CD4-positive, alpha-beta memory T cell (primary cell): ENCODE data around the gene CAPZB. TPM values are rescaled to one million over a fixed set of nuclear protein-coding genes. Genes with fewer than 3 reads are reported as not detected.
A peak's percentile ranks its signal among the peaks of the same experiment; 100 is the strongest.

Experiments
- CTCF ChIA-PET: fragments of 350-600 bp; sonication (Branson Sonifier 250); formaldehyde crosslinking; loops from one replicate; lab custom pipeline; 2021; ENCODE audit warnings: inconsistent platforms; ENCODE audit not compliant: partially characterized antibody; lab: Charles Lee
- POLR2A ChIA-PET: fragments of 350-600 bp; sonication (Branson Sonifier 250); formaldehyde crosslinking; loops from one replicate; lab custom pipeline; 2021; ENCODE audit not compliant: partially characterized antibody; lab: Charles Lee
- DNase-seq, 5 donors: peaks; one replicate each; pipeline versions ENCODE4 v3.0.0 to v3.0.0-alpha.2; 2020 to 2022; ENCODE audit warnings: mixed read lengths in 1 of 5
- H3K27ac ChIP-seq: one replicate; pipeline ENCODE4 v1.7.0; 2013; ENCODE audit warnings: low read depth, low read length
- H3K27me3 ChIP-seq: 2 replicates; pipeline ENCODE4 v1.7.0; 2013; ENCODE audit warnings: mild to moderate bottlenecking, low read length, moderate library complexity; ENCODE audit not compliant: insufficient read depth
- H3K36me3 ChIP-seq: 2 replicates; pipeline ENCODE4 v1.7.0; 2013; ENCODE audit warnings: mild to moderate bottlenecking, low read length, moderate library complexity; ENCODE audit not compliant: insufficient read depth
- H3K4me1 ChIP-seq: 2 replicates; pipeline ENCODE4 v1.7.0; 2013; ENCODE audit warnings: mild to moderate bottlenecking, low read length, moderate library complexity; ENCODE audit not compliant: insufficient read depth
- H3K4me3 ChIP-seq, 2 donors: one replicate each; pipeline ENCODE4 v1.7.0; 2013; ENCODE audit warnings: low read length in 2 of 2, mild to moderate bottlenecking in 1 of 2
- H3K9me3 ChIP-seq, 2 donors: one replicate each; pipeline ENCODE4 v1.7.0; 2013; ENCODE audit warnings: low read length in 2 of 2, control low read depth in 1 of 2; ENCODE audit not compliant: control insufficient read depth in 1 of 2
- H3K27ac Mint-ChIP-seq, 7 donors: one replicate each; pipeline ENCODE4 v1.8.0; 2020 to 2021; ENCODE audit warnings: mixed read lengths in 7 of 7, mild to moderate bottlenecking in 6 of 7, inconsistent platforms in 3 of 7, moderate library complexity in 3 of 7
- H3K27me3 Mint-ChIP-seq, 2 donors: one replicate each; pipeline ENCODE4 v1.8.0; 2020 to 2021; ENCODE audit warnings: mixed read lengths in 2 of 2
- H3K36me3 Mint-ChIP-seq, 2 donors: one replicate each; pipeline ENCODE4 v1.8.0; 2020 to 2021; ENCODE audit warnings: mixed read lengths in 2 of 2, inconsistent platforms in 1 of 2, mild to moderate bottlenecking in 1 of 2
- H3K4me1 Mint-ChIP-seq, 4 donors: one replicate each; pipeline ENCODE4 v1.8.0; 2020 to 2021; ENCODE audit warnings: mixed read lengths in 4 of 4, mild to moderate bottlenecking in 1 of 4
- H3K4me3 Mint-ChIP-seq, 8 donors: one replicate each; pipeline ENCODE4 v1.8.0; 2020 to 2021; ENCODE audit warnings: mixed read lengths in 8 of 8, mild to moderate bottlenecking in 7 of 8, moderate library complexity in 6 of 8, inconsistent platforms in 3 of 8
- H3K9me3 Mint-ChIP-seq, 8 donors: one replicate each; pipeline ENCODE4 v1.8.0; 2020 to 2021; ENCODE audit warnings: mixed read lengths in 8 of 8, mild to moderate bottlenecking in 5 of 8, inconsistent platforms in 3 of 8, moderate library complexity in 1 of 8
- intact Hi-C: fragments of 100-400 bp; cut with micrococcal nuclease; formaldehyde crosslinking; loops from one replicate; pipeline ENCODE4 v1.15.1; 2023
- polyA plus RNA-seq, 2 donors: library from polyadenylated mRNA; unstranded; fragments of 300-500 nt; fragmentation: Illumina TruSeq; gene quantifications; one replicate each; pipeline ENCODE4 v1.2.3, GENCODE V29; 2021
- total RNA-seq, 2 experiments: library from RNA; stranded (reverse); gene quantifications; one replicate each; pipeline ENCODE4 v1.2.3, GENCODE V29; 2021

CAPZB gene
- total and polyA plus RNA-seq, 4 experiments from 2014 or later, result 244 to 602 (median 346) TPM

- CTCF ChIA-PET, result interaction anchor here (0.7 to 4.1 kb wide), 12 partner anchors 14 to 269 kb away, joined by 3 to 53 read pairs (median 3); partner anchors contain the start of gene CAPZB
- H3K4me1 Mint-ChIP-seq, result peaks cover 59 to 97% (median 81%) of the 10 kb centered on the region in 4 donors
- Histone ChIP-seq H3K4me3 (no peak overlapping the region), H3K36me3 (peaks cover 8% of the 10 kb centered on the region), H3K4me1 (peaks cover 91% of the 10 kb centered on the region), H3K27ac (peak overlapping the region; percentile 64), H3K9me3 (no peaks in the 10 kb centered on the region), H3K27me3 (no peaks in the 10 kb centered on the region)
- H3K4me3 Mint-ChIP-seq, result peak overlapping the region in 7 of 8 donors; percentile 84 to 94 (median 88)
- H3K36me3 Mint-ChIP-seq, result peaks cover 0 to 30% of the 10 kb centered on the region in 2 donors
- DNase-seq, result no peak
- H3K27me3 Mint-ChIP-seq, result no peaks in the 10 kb centered on the region
- peaks cover 0 to 3% (median 0%) of the 10 kb centered on the region in 8 donors for H3K9me3 Mint-ChIP-seq
- peak overlapping the region; percentile 92 to 99 (median 96) for H3K27ac Mint-ChIP-seq
- POLR2A ChIA-PET, result interaction anchor here (0.6 to 3.0 kb wide), 8 partner anchors 76 to 465 kb away, joined by 3 to 23 read pairs (median 8); partner anchors contain the start of gene CAPZB
- intact Hi-C loops, result no loop called here
Measured at GRCh38 chr1:19392221-19392620, 93.1 kb downstream of the CAPZB start.

GRCh38 chr1:19391596-19391981, 93.8 kb downstream of the CAPZB start:
- H3K4me3 ChIP-seq, result peak overlapping the region; percentile 34 to 46
- no peaks in the 10 kb centered on the region for H3K27me3 ChIP-seq
- no peaks in the 10 kb centered on the region for H3K27me3 Mint-ChIP-seq
- peaks cover 56 to 98% (median 81%) of the 10 kb centered on the region in 4 donors for H3K4me1 Mint-ChIP-seq
- H3K36me3 ChIP-seq, result peaks cover 8% of the 10 kb centered on the region
- ChIA-PET POLR2A (interaction anchor here (0.6 to 3.0 kb wide), 15 partner anchors 10 to 317 kb away, joined by 3 to 23 read pairs (median 6); partner anchors contain the start of genes CAPZB, EMC1 and MRTO4), CTCF (interaction anchor here (0.6 to 4.1 kb wide), 21 partner anchors 8 to 271 kb away, joined by 3 to 53 read pairs (median 4); partner anchors contain the start of gene CAPZB)
- intact Hi-C loops, result loop anchor here (1.0 to 2.0 kb wide), 5 partner anchors 77 to 262 kb away; no protein-coding TSS in a partner anchor
- H3K4me3 Mint-ChIP-seq, result peak overlapping the region; percentile 84 to 94 (median 87)
- peak overlapping the region; percentile 92 to 99 (median 96) for H3K27ac Mint-ChIP-seq
- peaks cover 0 to 27% of the 10 kb centered on the region in 2 donors for H3K36me3 Mint-ChIP-seq
- peaks cover 0 to 3% (median 0%) of the 10 kb centered on the region in 8 donors for H3K9me3 Mint-ChIP-seq
- peak overlapping the region; percentile 64 for H3K27ac ChIP-seq
- DNase-seq, result no peak
- no peaks in the 10 kb centered on the region for H3K9me3 ChIP-seq
- H3K4me1 ChIP-seq, result peaks cover 93% of the 10 kb centered on the region

GRCh38 chr1:19390901-19391595, 94.3 kb downstream of the CAPZB start:
- intact Hi-C loops, result loop anchor here (1.0 to 2.0 kb wide), 5 partner anchors 78 to 262 kb away; no protein-coding TSS in a partner anchor
- POLR2A ChIA-PET, result interaction anchor here (0.5 to 3.0 kb wide), 20 partner anchors 10 to 316 kb away, joined by 3 to 23 read pairs (median 4); partner anchors contain the start of genes AKR7A2, CAPZB, EMC1 and MRTO4
- Histone ChIP-seq H3K27me3 (no peaks in the 10 kb centered on the region), H3K4me3 (peak overlapping the region; percentile 34 to 46), H3K4me1 (peaks cover 89% of the 10 kb centered on the region), H3K36me3 (peaks cover 5% of the 10 kb centered on the region), H3K27ac (peak overlapping the region; percentile 64), H3K9me3 (no peaks in the 10 kb centered on the region)
- H3K4me3 Mint-ChIP-seq, result peak overlapping the region; percentile 84 to 94 (median 87)
- DNase-seq, result peak; percentile 83 to 88 (median 86)
- H3K9me3 Mint-ChIP-seq, result no peaks in the 10 kb centered on the region
- peaks cover 56 to 95% (median 78%) of the 10 kb centered on the region in 4 donors for H3K4me1 Mint-ChIP-seq
- no peaks in the 10 kb centered on the region for H3K27me3 Mint-ChIP-seq
- peaks cover 0 to 27% of the 10 kb centered on the region in 2 donors for H3K36me3 Mint-ChIP-seq
- H3K27ac Mint-ChIP-seq, result peak overlapping the region; percentile 92 to 99 (median 96)
- CTCF ChIA-PET, result interaction anchor here (0.6 to 4.1 kb wide), 26 partner anchors 8 to 271 kb away, joined by 3 to 53 read pairs (median 4); partner anchors contain the start of gene CAPZB

GRCh38 chr1:19390166-19390850, 95.0 kb downstream of the CAPZB start:
- ChIA-PET POLR2A (interaction anchor here (0.5 to 3.0 kb wide), 17 partner anchors 13 to 269 kb away, joined by 3 to 23 read pairs (median 6); partner anchors contain the start of genes AKR7A2, CAPZB, EMC1 and MRTO4), CTCF (interaction anchor here (0.8 to 4.1 kb wide), 22 partner anchors 10 to 272 kb away, joined by 3 to 53 read pairs (median 4); partner anchors contain the start of gene CAPZB)
- Histone ChIP-seq H3K27ac (peak overlapping the region; percentile 64), H3K9me3 (no peaks in the 10 kb centered on the region), H3K4me1 (peaks cover 81% of the 10 kb centered on the region), H3K36me3 (peaks cover 6% of the 10 kb centered on the region), H3K4me3 (peak overlapping the region in 1 of 2 donors; percentile 46), H3K27me3 (no peaks in the 10 kb centered on the region)
- Mint-ChIP-seq H3K4me1 (peaks cover 55 to 95% (median 75%) of the 10 kb centered on the region in 4 donors), H3K36me3 (peaks cover 0 to 26% of the 10 kb centered on the region in 2 donors), H3K27me3 (no peaks in the 10 kb centered on the region), H3K27ac (peak overlapping the region; percentile 83 to 99 (median 94)), H3K4me3 (peak overlapping the region; percentile 84 to 94 (median 87)), H3K9me3 (no peaks in the 10 kb centered on the region)
- DNase-seq, result no peak
- intact Hi-C loops, result loop anchor here (2.0 kb wide), 1 partner anchor 78 kb away; no protein-coding TSS in a partner anchor

- peak overlapping the region in 3 of 7 donors; percentile 25 to 71 (median 67) for H3K27ac Mint-ChIP-seq
- Histone ChIP-seq H3K27ac (no peak overlapping the region), H3K4me3 (no peak overlapping the region), H3K9me3 (no peaks in the 10 kb centered on the region), H3K4me1 (peaks cover 68% of the 10 kb centered on the region), H3K36me3 (peaks cover 18% of the 10 kb centered on the region), H3K27me3 (no peaks in the 10 kb centered on the region)
- no peaks in the 10 kb centered on the region for H3K27me3 Mint-ChIP-seq
- peaks cover 52 to 92% (median 73%) of the 10 kb centered on the region in 4 donors for H3K4me1 Mint-ChIP-seq
- no peak for DNase-seq
- H3K36me3 Mint-ChIP-seq, result peaks cover 9 to 35% of the 10 kb centered on the region in 2 donors
- H3K4me3 Mint-ChIP-seq, result peak overlapping the region in 1 of 8 donors; percentile 38
- H3K9me3 Mint-ChIP-seq, result no peaks in the 10 kb centered on the region
- intact Hi-C loops, result no loop called here
- POLR2A ChIA-PET, result no interaction called here
- CTCF ChIA-PET, result interaction anchor here (0.9 to 1.9 kb wide), 3 partner anchors 45 to 193 kb away, joined by 3 to 7 read pairs (median 6); no protein-coding TSS in a partner anchor
Measured at GRCh38 chr1:19388980-19389379, 96.4 kb downstream of the CAPZB start.

GRCh38 chr1:19387045-19387467, 98.3 kb downstream of the CAPZB start:
- Mint-ChIP-seq H3K4me1 (peaks cover 48 to 81% (median 60%) of the 10 kb centered on the region in 4 donors), H3K27ac (peak overlapping the region in 3 of 7 donors; percentile 25 to 73 (median 36)), H3K4me3 (no peak overlapping the region), H3K9me3 (no peaks in the 10 kb centered on the region), H3K27me3 (no peaks in the 10 kb centered on the region), H3K36me3 (peaks cover 15 to 41% of the 10 kb centered on the region in 2 donors)
- H3K27ac ChIP-seq, result no peak overlapping the region
- no peaks in the 10 kb centered on the region for H3K9me3 ChIP-seq
- ChIA-PET POLR2A (no interaction called here), CTCF (interaction anchor here (1.2 to 1.5 kb wide), 4 partner anchors 26 to 264 kb away, joined by 3 to 5 read pairs (median 4); no protein-coding TSS in a partner anchor)
- intact Hi-C loops, result no loop called here
- DNase-seq, result no peak
- H3K36me3 ChIP-seq, result peaks cover 30% of the 10 kb centered on the region
- H3K4me3 ChIP-seq, result no peak overlapping the region
- no peaks in the 10 kb centered on the region for H3K27me3 ChIP-seq
- H3K4me1 ChIP-seq, result peaks cover 49% of the 10 kb centered on the region
